Endothelial cell of umbilical vein (primary cell): Measurements from ENCODE around the gene PTOV1. TPM values are rescaled to one million over a fixed set of nuclear protein-coding genes. Genes with fewer than 3 reads are reported as not detected.

Source experiments
- BruUV-seq: library from RNA; stranded (reverse); fragments of 400-500 nt; replicated peaks from 2 replicates; lab custom pipeline; 2021; lab: Mats Ljungman, UMichigan
- CTCF ChIA-PET: fragments of 300-600, 350-600 bp; sonication (Branson Sonifier 250); formaldehyde crosslinking; loops from one replicate; lab custom pipeline; 2021; ENCODE audit warnings: antibody characterized with exemption, inconsistent platforms; lab: Charles Lee
- POLR2A ChIA-PET: fragments of 300-600, 350-600 bp; sonication (Branson Sonifier 250); formaldehyde crosslinking; loops from one replicate; lab custom pipeline; 2021; ENCODE audit warnings: antibody characterized with exemption, inconsistent platforms; lab: Charles Lee
- DNase-seq: peaks from one replicate; pipeline ENCODE4 v3.0.0-alpha.2; 2011; ENCODE audit warnings: low read depth, low spot score
- FAIRE-seq: peaks from 2 replicates; lab custom pipeline; 2011; peaks lifted over from hg19 to GRCh38; lab: Jason Lieb, UNC
- H2AFZ ChIP-seq: 2 replicates; pipeline ENCODE4 v1.6.0; 2012; ENCODE audit warnings: low read depth, low read length, control low read depth, inconsistent platforms
- H3K27ac ChIP-seq: 2 replicates; pipeline ENCODE4 v1.5.1; 2011; ENCODE audit warnings: low read depth, mild to moderate bottlenecking, control low read depth, low read length, moderate library complexity; ENCODE audit not compliant: insufficient read depth
- H3K27me3 ChIP-seq, 2 experiments: 2 replicates each; pipeline versions ENCODE4 v1.6.0 to v1.6.1; 2011; ENCODE audit warnings: low read length in 2 of 2, mixed read lengths in 1 of 2; ENCODE audit not compliant: control insufficient read depth in 2 of 2, insufficient read depth in 2 of 2
- H3K36me3 ChIP-seq, 2 experiments: 2 replicates in 1 of 2; 3 replicates in 1 of 2; pipeline ENCODE4 v1.5.1; 2011; ENCODE audit warnings: low read length in 2 of 2, mild to moderate bottlenecking in 1 of 2, moderate library complexity in 1 of 2; ENCODE audit not compliant: control insufficient read depth in 2 of 2, insufficient read depth in 2 of 2; ENCODE audit errors: extremely low read depth in 1 of 2
- H3K4me1 ChIP-seq: 3 replicates; pipeline ENCODE4 v1.5.1; 2011; ENCODE audit warnings: mild to moderate bottlenecking, low read length; ENCODE audit not compliant: control insufficient read depth, insufficient read depth; ENCODE audit errors: extremely low read depth
- H3K4me2 ChIP-seq: 2 replicates; pipeline ENCODE4 v1.6.1; 2011; ENCODE audit warnings: low read length, control low read depth, mixed read lengths; ENCODE audit not compliant: insufficient read depth
- H3K4me3 ChIP-seq, 3 experiments: fragments of 200-600 bp in 1 of 3; sonication (generic), shearing (Covaris generic) in 1 of 3; replicated peaks in 1 of 3; 2 replicates each; pipeline ENCODE4 v1.5.1; 2011 to 2016; ENCODE audit warnings: control low read depth in 3 of 3, low read length in 3 of 3, mild to moderate bottlenecking in 2 of 3, inconsistent platforms in 1 of 3, low read depth in 1 of 3, moderate library complexity in 1 of 3; ENCODE audit not compliant: insufficient read depth in 1 of 3
- H3K79me2 ChIP-seq: 2 replicates; pipeline ENCODE4 v1.6.0; 2012; ENCODE audit warnings: low read length, inconsistent platforms; ENCODE audit not compliant: control insufficient read depth, insufficient read depth
- H3K9ac ChIP-seq: replicated peaks from 2 replicates; pipeline ENCODE3; 2011; ENCODE audit warnings: low read length, control low read depth; ENCODE audit not compliant: insufficient read depth; ENCODE audit errors: extremely low read depth
- H3K9me1 ChIP-seq: replicated peaks from 3 replicates; pipeline ENCODE4 v1.6.0; 2011; ENCODE audit warnings: mild to moderate bottlenecking, low read length; ENCODE audit not compliant: control insufficient read depth, insufficient read depth; ENCODE audit errors: extremely low read depth
- H3K9me3 ChIP-seq: replicated peaks from 2 replicates; pipeline ENCODE4 v1.5.1; 2012; ENCODE audit warnings: low read length, inconsistent platforms; ENCODE audit not compliant: control insufficient read depth, insufficient read depth
- H4K20me1 ChIP-seq: replicated peaks from 2 replicates; pipeline ENCODE3; 2011; ENCODE audit warnings: mild to moderate bottlenecking, low read length; ENCODE audit not compliant: control insufficient read depth, insufficient read depth; ENCODE audit errors: extremely low read depth
- CTCF ChIP-seq, 2 donors: IDR thresholded peaks; 1 replicate in 1 of 2; 2 replicates in 1 of 2; pipeline ENCODE4 v1.5.1; 2011; ENCODE audit warnings: low read length in 2 of 2, mild to moderate bottlenecking in 2 of 2, moderate library complexity in 2 of 2, control low read depth in 1 of 2, inconsistent platforms in 1 of 2, low read depth in 1 of 2; ENCODE audit not compliant: insufficient read depth in 1 of 2; ENCODE audit errors: extremely low read depth in 1 of 2
- EZH2 ChIP-seq: IDR thresholded peaks from 2 replicates; pipeline ENCODE4 v1.6.1; 2012; ENCODE audit warnings: borderline replicate concordance, low read depth, mild to moderate bottlenecking, moderate library complexity, low read length, inconsistent platforms; ENCODE audit not compliant: severe bottlenecking
- FOS ChIP-seq: IDR thresholded peaks from 2 replicates; pipeline ENCODE4 v1.6.1; 2011; ENCODE audit warnings: mild to moderate bottlenecking, low read length, moderate library complexity, borderline replicate concordance; ENCODE audit not compliant: insufficient read depth
- GATA2 ChIP-seq: IDR thresholded peaks from 2 replicates; pipeline ENCODE4 v1.7.0; 2011; ENCODE audit warnings: low read depth, mild to moderate bottlenecking, moderate library complexity, mixed read lengths, low read length; ENCODE audit not compliant: insufficient read length, insufficient read depth
- JUN ChIP-seq: IDR thresholded peaks from 2 replicates; pipeline ENCODE4 v1.6.1; 2011; ENCODE audit warnings: borderline replicate concordance, low read depth; ENCODE audit not compliant: insufficient read length, insufficient read depth
- MAX ChIP-seq: IDR thresholded peaks from 2 replicates; pipeline ENCODE4 v1.6.1; 2011; ENCODE audit not compliant: insufficient read depth, insufficient read length
- MYC ChIP-seq: IDR thresholded peaks from one replicate; pipeline ENCODE4 v1.6.1; 2011; ENCODE audit warnings: mild to moderate bottlenecking, low read depth, low read length
- POLR2A ChIP-seq: IDR thresholded peaks from 2 replicates; pipeline ENCODE4 v1.6.1; 2012; ENCODE audit warnings: low read depth, mild to moderate bottlenecking, control low read depth, low read length
- POLR2AphosphoS5 ChIP-seq: IDR thresholded peaks from 2 replicates; pipeline ENCODE4 v1.6.1; 2012; ENCODE audit warnings: low read depth, mild to moderate bottlenecking, control low read depth, low read length, moderate library complexity; ENCODE audit not compliant: insufficient read depth
- dilution Hi-C: fragments of 300-500 bp; cut with MboI; formaldehyde crosslinking; loops from one replicate; pipeline ENCODE4 v1.15.0; 2019; ENCODE audit warnings: low sequenced_read_pairs; ENCODE audit not compliant: extremely low pct_ligation_motif_present
- intact Hi-C: fragments of 100-400 bp; cut with micrococcal nuclease; formaldehyde crosslinking; loops from one replicate; pipeline ENCODE4 v1.10.0; 2022
- polyA plus RNA-seq, 4 experiments: library from polyadenylated mRNA; depleted of rRNA in 3 of 4; stranded (reverse) in 3 of 4; unstranded in 1 of 4; fragments of >200 nt; gene quantifications; 2 replicates each; pipeline versions ENCODE4 v1.2.1 to v1.2.3, GENCODE V29; 2011 to 2012; ENCODE audit warnings: missing spikeins in 1 of 4
- total RNA-seq: library from RNA; stranded (reverse); gene quantifications from 2 replicates; pipeline ENCODE4 v1.2.3, GENCODE V29; 2021

The PTOV1 gene
- total and polyA plus RNA-seq, 2 donors (not counting 3 experiments of a cell fraction or from before 2014, with no cell fraction given): 116 to 184 TPM

GRCh38 chr19:49845414-49845813, 5.5 kb upstream of the PTOV1 start:
- Histone ChIP-seq H3K9ac (no peak overlapping the region), H4K20me1 (no peaks in the 10 kb centered on the region), H3K36me3 (peaks cover 0 to 4% of the 10 kb centered on the region in 2 experiments), H3K27ac (no peak overlapping the region), H3K27me3 (no peaks in the 10 kb centered on the region), H2AFZ (no peak overlapping the region), H3K79me2 (no peaks in the 10 kb centered on the region), H3K4me3 (no peak overlapping the region), H3K9me3 (no peaks in the 10 kb centered on the region), H3K9me1 (no peaks in the 10 kb centered on the region), H3K4me1 (peaks cover 7% of the 10 kb centered on the region), H3K4me2 (no peak overlapping the region)
- CTCF ChIA-PET: no interaction called here
- DNase-seq (no peak), FAIRE-seq (no peak)
- dilution Hi-C loops (no loop called here), intact Hi-C loops (no loop called here)
- POLR2A ChIA-PET: no interaction called here
- TF ChIP-seq CTCF (IDR thresholded peaks at IDR 0.05; ENCODE audit: extremely low read depth in 1 of 2, insufficient read depth in 1 of 2, low read depth in 1 of 2, low read length in 2 of 2): no peak
- TF ChIP-seq MYC: no peak
- no peak for TF ChIP-seq POLR2A
- no peak for TF ChIP-seq MAX
- no peak for TF ChIP-seq FOS
- TF ChIP-seq POLR2AphosphoS5: no peak
- TF ChIP-seq EZH2: no peak
- no peak for TF ChIP-seq GATA2
- TF ChIP-seq JUN: no peak
- BruUV-seq: no TSS peak
